Naive thymus-derived CD8-positive, alpha-beta T cell (primary cell): Measurements from ENCODE around the gene RAB38. TPM values are rescaled to one million over a fixed set of nuclear protein-coding genes. Genes with fewer than 3 reads are reported as not detected.

ENCODE experiments used
- ATAC-seq, 2 donors: fragments of 150-1000 bp; cut with Tn5 transposase in 1 of 2; sonication (Bioruptor Pico), chemical (Tn5 transposase) in 1 of 2; 1 replicate in 1 of 2; 2 replicates in 1 of 2; pipeline ENCODE4 v1.10.0; 2021; ENCODE audit warnings: mild to moderate bottlenecking in 2 of 2, moderate library complexity in 2 of 2
- POLR2A ChIA-PET: fragments of 350-600 bp; sonication (Branson Sonifier 250); formaldehyde crosslinking; loops from one replicate; lab custom pipeline; 2021; ENCODE audit warnings: antibody characterized with exemption; lab: Charles Lee
- DNase-seq, 10 donors: peaks; one replicate each; pipeline versions ENCODE4 v3.0.0 to v3.0.0-alpha.2; 2020 to 2022
- H3K27ac Mint-ChIP-seq, 10 donors: one replicate each; pipeline ENCODE4 v1.8.0; 2020 to 2022; ENCODE audit warnings: mild to moderate bottlenecking in 10 of 10, mixed read lengths in 10 of 10, moderate library complexity in 4 of 10, inconsistent platforms in 1 of 10
- H3K27me3 Mint-ChIP-seq, 5 donors: one replicate each; pipeline ENCODE4 v1.8.0; 2021 to 2022; ENCODE audit warnings: mixed read lengths in 5 of 5
- H3K36me3 Mint-ChIP-seq, 3 donors: one replicate each; pipeline ENCODE4 v1.8.0; 2020 to 2022; ENCODE audit warnings: mixed read lengths in 3 of 3, mild to moderate bottlenecking in 2 of 3, inconsistent platforms in 1 of 3
- H3K4me1 Mint-ChIP-seq, 4 donors: one replicate each; pipeline ENCODE4 v1.8.0; 2021 to 2022; ENCODE audit warnings: mixed read lengths in 4 of 4
- H3K4me3 Mint-ChIP-seq, 10 donors: one replicate each; pipeline ENCODE4 v1.8.0; 2020 to 2022; ENCODE audit warnings: mild to moderate bottlenecking in 10 of 10, mixed read lengths in 10 of 10, moderate library complexity in 6 of 10, inconsistent platforms in 1 of 10
- H3K9me3 Mint-ChIP-seq, 9 donors: one replicate each; pipeline ENCODE4 v1.8.0; 2020 to 2022; ENCODE audit warnings: mixed read lengths in 9 of 9, mild to moderate bottlenecking in 3 of 9, inconsistent platforms in 1 of 9, moderate library complexity in 1 of 9
- polyA plus RNA-seq, 3 donors: library from polyadenylated mRNA; unstranded; fragments of 300-500 nt; fragmentation: Illumina TruSeq; gene quantifications; one replicate each; pipeline ENCODE4 v1.2.3, GENCODE V29; 2021
- total RNA-seq, 8 experiments: library from RNA in 2 of 8; stranded (reverse) in 2 of 8; gene quantifications; one replicate each; pipeline ENCODE4 v1.2.3 and lab custom pipeline; 2021 to 2026

Gene RAB38
- total RNA-seq (under 1 TPM in 1 of 2 experiments, not detected in 1; 0.82 TPM), polyA plus RNA-seq (1 to 10 TPM in 1 of 3 donors, under 1 TPM in 2; 0.75 to 1.0 (median 0.83) TPM), total RNA-seq (lab: John Stamatoyannopoulos, UW) (0 to 4.5 (median 0.44) reads per million in 6 experiments)

DNA sequence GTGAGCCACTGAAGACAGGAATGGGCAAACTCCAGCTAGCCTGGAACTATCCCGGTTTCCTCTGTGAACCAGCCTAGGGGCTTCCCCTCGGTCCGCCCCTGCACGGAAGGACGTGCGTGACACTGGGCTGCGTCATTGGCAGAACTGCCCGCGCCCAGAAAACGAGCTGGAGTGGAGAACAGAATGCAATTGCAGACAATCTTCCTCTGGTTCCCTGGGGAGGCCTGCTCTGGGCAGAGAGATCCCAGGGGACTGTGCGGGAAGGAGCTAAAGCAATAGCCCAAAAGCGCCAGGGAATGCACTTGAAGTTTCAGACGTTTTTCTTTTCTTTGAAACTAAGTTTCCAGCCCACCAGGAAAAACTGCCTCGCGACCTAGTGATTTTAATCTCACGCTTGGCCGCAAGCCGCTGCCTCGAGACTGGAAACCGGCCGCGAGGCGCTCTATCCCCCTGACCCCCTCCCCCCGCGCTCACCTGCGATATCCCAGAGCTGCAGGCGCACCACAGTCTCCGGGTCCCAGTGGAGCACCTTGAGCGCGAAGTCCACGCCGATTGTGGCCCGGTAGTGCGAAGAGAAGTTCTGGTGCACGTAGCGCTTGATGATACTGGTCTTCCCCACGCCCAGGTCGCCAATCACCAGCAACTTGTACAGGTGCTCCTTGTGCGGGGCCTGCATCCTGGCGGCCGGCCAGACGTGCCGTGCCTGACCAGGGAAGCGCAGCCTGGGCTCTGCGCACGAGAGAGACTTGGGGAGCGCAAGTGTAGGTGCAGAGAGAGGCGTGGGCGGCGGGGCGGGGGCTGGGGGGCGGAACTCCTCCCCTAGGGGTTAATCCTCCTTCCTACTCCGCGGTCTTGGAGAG, at the start of gene RAB38:
RAB38 (minus strand) TSS at position 735 of the 860 bp plus-strand sequence; CDS start at position 676, 59 bp downstream.
- POLR2A ChIA-PET = interaction anchor here (0.6 kb wide), 1 partner anchor 172 kb away, joined by 4 read pairs; no protein-coding TSS in a partner anchor
- H3K9me3 Mint-ChIP-seq = no peaks in the 10 kb centered on the region
- H3K27ac Mint-ChIP-seq = peak within 1 kb of the TSS in 3 of 10 donors; percentile 12 to 55 (median 55)
- no peaks in the 10 kb centered on the region for H3K36me3 Mint-ChIP-seq
- ATAC-seq (peak; percentile 54 to 66), DNase-seq (peak in 3 of 10 donors; percentile 5 to 15 (median 6))
- peaks cover 0 to 10% (median 2%) of the 10 kb centered on the region in 5 donors for H3K27me3 Mint-ChIP-seq
- H3K4me3 Mint-ChIP-seq = peak within 1 kb of the TSS; percentile 71 to 84 (median 76)
- H3K4me1 Mint-ChIP-seq = peaks cover 2 to 30% (median 10%) of the 10 kb centered on the region in 4 donors

DNA sequence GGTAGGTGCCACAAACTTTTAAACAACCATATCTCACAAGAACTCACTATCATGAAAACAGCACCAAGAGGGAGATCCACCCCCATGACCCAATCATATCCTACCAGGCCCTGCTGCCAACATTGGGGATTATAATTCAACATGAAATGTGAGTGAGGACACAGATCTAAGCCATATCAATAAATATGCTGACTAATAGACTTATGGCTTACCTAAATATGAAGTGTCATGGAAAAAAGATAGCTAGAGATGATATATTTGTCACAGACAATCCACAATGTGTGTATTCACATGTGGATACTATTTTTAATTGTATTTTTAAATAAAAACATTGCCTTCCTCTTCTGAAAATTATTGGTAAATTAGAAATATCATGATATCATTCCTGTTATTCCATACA, 38.2 kb upstream of the RAB38 start:
- POLR2A ChIA-PET = no interaction called here
- ATAC-seq (no peak), DNase-seq (no peak)
- Mint-ChIP-seq H3K4me1 (no peaks in the 10 kb centered on the region), H3K27ac (no peak overlapping the region), H3K27me3 (no peaks in the 10 kb centered on the region), H3K36me3 (peaks cover 0 to 5% (median 2%) of the 10 kb centered on the region in 3 donors), H3K4me3 (no peak overlapping the region), H3K9me3 (no peaks in the 10 kb centered on the region)

DNA sequence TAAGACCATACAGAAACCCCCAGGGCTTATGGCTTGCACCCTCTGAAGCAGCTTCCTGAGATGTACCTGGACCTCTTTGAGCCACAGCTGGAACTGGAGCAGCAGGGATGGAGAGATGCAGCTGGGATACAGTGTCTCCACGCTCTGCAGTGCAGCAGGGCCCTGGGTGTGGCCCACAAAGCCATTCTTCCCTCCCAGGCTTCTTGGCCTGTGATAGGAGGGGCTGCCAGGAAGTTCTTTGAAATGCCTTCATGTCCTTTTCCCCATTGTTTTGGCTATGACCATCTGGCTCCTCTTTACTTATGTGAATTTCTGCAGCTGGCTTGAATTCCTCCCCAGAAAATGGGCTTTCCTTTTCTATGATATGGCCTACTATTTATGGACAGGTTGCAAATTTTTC, 37.1 kb upstream of the RAB38 start:
- Mint-ChIP-seq H3K36me3 (peaks cover 0 to 5% (median 2%) of the 10 kb centered on the region in 3 donors), H3K27ac (no peak overlapping the region), H3K4me3 (no peak overlapping the region), H3K27me3 (no peaks in the 10 kb centered on the region), H3K4me1 (no peaks in the 10 kb centered on the region), H3K9me3 (no peaks in the 10 kb centered on the region)
- DNase-seq (no peak), ATAC-seq (no peak)
- POLR2A ChIA-PET = no interaction called here

DNA sequence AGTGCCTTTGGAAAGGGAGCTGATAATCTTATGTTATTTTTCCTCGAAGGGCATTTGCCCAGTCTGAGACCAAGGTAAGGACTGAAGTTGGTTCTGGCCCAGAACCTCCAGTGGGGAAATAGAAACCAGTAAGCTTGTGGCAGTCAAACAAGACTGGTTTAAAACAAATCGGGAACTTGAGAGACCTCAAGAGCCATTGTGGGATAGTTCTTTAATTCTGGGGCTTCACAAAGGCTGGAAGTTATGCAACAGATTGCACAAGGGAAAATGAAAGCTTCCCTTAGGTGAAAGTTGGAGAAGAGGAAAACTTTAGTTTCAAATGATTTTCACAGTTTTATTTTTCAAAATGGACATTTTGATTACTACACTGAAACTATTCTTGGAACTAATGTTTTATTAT, 33.5 kb upstream of the RAB38 start:
- Mint-ChIP-seq H3K27ac (no peak overlapping the region), H3K27me3 (no peaks in the 10 kb centered on the region), H3K36me3 (peaks cover 0 to 5% (median 4%) of the 10 kb centered on the region in 3 donors), H3K4me3 (no peak overlapping the region), H3K9me3 (no peaks in the 10 kb centered on the region), H3K4me1 (no peaks in the 10 kb centered on the region)
- POLR2A ChIA-PET = no interaction called here
- ATAC-seq (no peak), DNase-seq (no peak)

DNA sequence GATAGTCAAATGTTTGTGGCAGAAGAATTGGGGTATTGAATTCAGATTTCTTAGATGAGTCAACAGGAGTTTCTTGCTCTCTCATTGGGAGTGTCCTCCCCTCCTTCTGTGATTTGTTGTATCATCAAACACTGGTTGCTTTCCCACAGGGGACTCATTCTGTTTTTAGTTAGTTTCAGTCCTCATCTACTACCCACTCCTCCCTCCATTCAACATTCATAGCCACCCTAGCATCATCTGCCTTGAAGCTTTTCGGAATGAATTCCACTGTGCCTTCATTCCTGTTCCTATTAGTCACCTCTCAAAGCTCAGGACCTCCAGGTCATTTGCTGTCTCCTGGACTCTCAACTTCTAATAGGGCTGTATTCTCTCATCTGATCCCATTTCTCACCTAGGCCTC, 31.5 kb upstream of the RAB38 start:
- Mint-ChIP-seq H3K9me3 (no peaks in the 10 kb centered on the region), H3K36me3 (peaks cover 0 to 3% (median 0%) of the 10 kb centered on the region in 3 donors), H3K27ac (no peak overlapping the region), H3K4me1 (no peaks in the 10 kb centered on the region), H3K27me3 (no peaks in the 10 kb centered on the region), H3K4me3 (no peak overlapping the region)
- POLR2A ChIA-PET = no interaction called here
- ATAC-seq = no peak
- DNase-seq = no peak

DNA sequence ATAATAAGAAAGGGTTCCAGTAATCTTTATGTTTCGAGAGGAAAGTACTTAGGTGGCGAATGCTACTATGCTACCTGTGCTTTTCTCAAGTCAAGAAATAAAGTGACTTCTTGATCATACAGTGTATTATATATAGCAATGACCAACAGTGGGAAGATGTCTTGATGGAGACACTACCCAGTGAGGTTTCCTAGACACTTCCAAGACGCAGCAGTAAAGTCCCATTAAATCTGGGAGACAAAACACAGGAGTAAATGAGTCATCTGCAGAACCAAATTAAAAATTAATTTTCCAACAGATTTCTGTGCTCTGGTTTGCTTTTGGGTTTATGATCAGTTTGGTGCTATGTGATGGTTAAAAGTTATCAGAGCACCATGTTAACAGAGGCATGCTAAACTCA, 29.1 kb upstream of the RAB38 start:
- POLR2A ChIA-PET = no interaction called here
- no peak for ATAC-seq
- no peak overlapping the region for H3K27ac Mint-ChIP-seq
- no peak for DNase-seq
- no peaks in the 10 kb centered on the region for H3K4me1 Mint-ChIP-seq
- H3K4me3 Mint-ChIP-seq = no peak overlapping the region
- H3K9me3 Mint-ChIP-seq = peaks cover 0 to 5% (median 0%) of the 10 kb centered on the region in 9 donors
- peaks cover 0 to 3% (median 0%) of the 10 kb centered on the region in 3 donors for H3K36me3 Mint-ChIP-seq
- no peaks in the 10 kb centered on the region for H3K27me3 Mint-ChIP-seq

DNA sequence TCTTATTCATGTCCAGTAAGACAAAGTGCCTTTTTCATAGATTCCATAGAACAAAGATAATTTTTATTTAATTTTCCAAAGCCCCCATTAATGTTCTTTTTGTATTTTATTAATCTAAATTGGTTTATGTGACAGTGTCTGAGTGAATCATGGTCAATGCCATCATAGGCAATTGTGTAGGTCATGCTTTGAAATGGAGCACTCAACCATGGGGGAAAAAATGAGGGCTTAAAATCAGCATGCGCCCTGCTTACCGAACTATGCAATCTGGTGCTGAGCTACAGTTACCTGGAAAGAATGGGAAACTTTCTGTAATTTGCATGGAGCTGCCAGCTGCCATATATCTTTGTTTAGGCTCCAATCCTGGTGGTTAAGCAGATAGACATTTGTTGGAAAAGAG, 28.4 kb upstream of the RAB38 start:
- ATAC-seq (no peak), DNase-seq (no peak)
- Mint-ChIP-seq H3K4me1 (no peaks in the 10 kb centered on the region), H3K9me3 (peaks cover 0 to 6% (median 1%) of the 10 kb centered on the region in 9 donors), H3K27me3 (peaks cover 0 to 2% (median 0%) of the 10 kb centered on the region in 5 donors), H3K4me3 (no peak overlapping the region), H3K27ac (no peak overlapping the region), H3K36me3 (peaks cover 0 to 3% (median 0%) of the 10 kb centered on the region in 3 donors)
- POLR2A ChIA-PET = no interaction called here

DNA sequence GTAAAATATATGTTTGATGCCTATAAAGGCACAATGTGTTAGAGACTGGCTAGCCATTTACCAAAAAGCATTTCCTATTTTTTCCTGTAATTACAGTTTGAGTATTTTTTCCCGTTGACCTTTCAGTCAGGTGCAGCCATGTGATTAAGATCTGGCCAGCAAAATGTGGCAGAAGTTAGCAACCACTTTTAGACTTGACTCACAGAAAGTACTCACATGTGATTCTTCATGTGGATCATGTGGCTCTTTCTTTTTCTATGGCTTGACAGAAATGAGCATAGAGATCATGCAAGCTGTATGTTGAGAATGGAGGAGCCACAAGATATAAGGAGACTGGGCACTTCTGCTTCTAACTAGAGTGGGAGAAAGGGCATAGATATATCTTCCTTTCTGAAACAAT, 27.3 kb upstream of the RAB38 start:
- no peak overlapping the region for H3K27ac Mint-ChIP-seq
- POLR2A ChIA-PET = no interaction called here
- peaks cover 0 to 10% (median 6%) of the 10 kb centered on the region in 3 donors for H3K36me3 Mint-ChIP-seq
- no peak overlapping the region for H3K4me3 Mint-ChIP-seq
- H3K4me1 Mint-ChIP-seq = no peaks in the 10 kb centered on the region
- ATAC-seq (no peak), DNase-seq (no peak)
- peaks cover 1 to 15% (median 7%) of the 10 kb centered on the region in 9 donors for H3K9me3 Mint-ChIP-seq
- H3K27me3 Mint-ChIP-seq = peaks cover 0 to 3% (median 2%) of the 10 kb centered on the region in 5 donors

DNA sequence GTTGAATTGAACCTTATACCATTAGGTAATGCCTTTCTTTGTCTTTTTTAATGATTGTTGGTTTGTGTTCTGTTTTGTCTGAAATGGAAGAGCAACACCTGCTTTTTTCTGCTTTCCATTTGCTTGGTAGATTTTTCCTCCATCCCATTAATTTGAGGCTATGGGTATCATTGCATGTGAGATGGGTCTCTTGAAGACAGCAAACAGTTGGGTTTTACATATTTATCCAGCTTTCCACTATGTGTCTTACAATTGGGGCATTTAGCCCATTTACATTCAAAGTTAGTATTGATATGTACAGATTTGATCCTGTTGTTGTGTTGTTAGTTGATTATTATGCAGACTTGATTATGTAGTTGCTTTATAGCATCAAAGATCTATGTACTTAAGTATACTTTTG, 21.1 kb upstream of the RAB38 start:
- Mint-ChIP-seq H3K27ac (no peak overlapping the region), H3K27me3 (peaks cover 3 to 23% (median 14%) of the 10 kb centered on the region in 5 donors), H3K4me3 (no peak overlapping the region), H3K4me1 (no peaks in the 10 kb centered on the region), H3K36me3 (peaks cover 4 to 34% (median 21%) of the 10 kb centered on the region in 3 donors), H3K9me3 (peaks cover 21 to 61% (median 34%) of the 10 kb centered on the region in 9 donors)
- DNase-seq = no peak
- ATAC-seq = no peak
- POLR2A ChIA-PET = no interaction called here

DNA sequence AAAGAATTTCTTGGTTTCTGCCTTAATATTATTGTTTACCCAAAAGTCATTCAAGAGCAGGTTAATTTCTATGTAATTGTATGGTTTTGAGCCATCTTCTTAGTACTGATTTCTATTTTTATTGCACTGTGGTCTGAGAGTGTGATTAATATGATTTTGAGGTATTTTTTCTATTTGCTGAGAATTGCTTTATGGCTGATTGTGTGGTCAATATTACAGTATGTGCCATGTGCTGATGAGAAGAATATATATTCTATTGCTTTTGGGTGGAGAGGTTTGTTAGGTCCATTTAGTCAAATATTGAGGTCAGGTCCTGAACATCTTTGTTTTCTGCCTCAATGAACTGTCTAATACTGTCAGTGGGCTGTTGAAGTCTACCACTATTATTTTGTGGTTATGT, 20.7 kb upstream of the RAB38 start:
- peaks cover 4 to 34% (median 21%) of the 10 kb centered on the region in 3 donors for H3K36me3 Mint-ChIP-seq
- ATAC-seq = no peak
- no peak overlapping the region for H3K27ac Mint-ChIP-seq
- H3K9me3 Mint-ChIP-seq = peaks cover 21 to 61% (median 33%) of the 10 kb centered on the region in 9 donors
- POLR2A ChIA-PET = no interaction called here
- H3K27me3 Mint-ChIP-seq = peaks cover 3 to 23% (median 14%) of the 10 kb centered on the region in 5 donors
- no peaks in the 10 kb centered on the region for H3K4me1 Mint-ChIP-seq
- no peak for DNase-seq
- H3K4me3 Mint-ChIP-seq = no peak overlapping the region

DNA sequence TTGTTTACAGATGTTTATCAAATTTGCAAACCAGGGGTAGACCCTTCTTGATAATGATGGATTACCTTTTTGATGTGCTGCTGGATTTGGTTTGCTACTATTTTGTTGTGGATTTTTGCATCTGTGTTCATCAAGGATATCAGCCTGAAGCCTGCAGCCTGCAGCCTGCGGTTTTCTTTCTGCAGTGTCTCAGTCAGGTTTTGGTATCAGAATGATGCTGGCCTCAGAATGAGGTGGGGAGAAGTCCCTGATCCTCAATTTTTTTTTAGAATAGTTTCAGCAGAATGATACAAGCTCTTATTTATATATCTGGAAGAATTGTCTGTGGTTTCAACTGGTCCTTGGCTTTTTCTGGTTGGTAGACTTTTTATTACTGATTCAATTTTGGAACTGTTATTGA, 19.7 kb upstream of the RAB38 start:
- no peak for ATAC-seq
- H3K36me3 Mint-ChIP-seq = peaks cover 4 to 34% (median 21%) of the 10 kb centered on the region in 3 donors
- POLR2A ChIA-PET = no interaction called here
- no peaks in the 10 kb centered on the region for H3K4me1 Mint-ChIP-seq
- H3K4me3 Mint-ChIP-seq = no peak overlapping the region
- H3K27me3 Mint-ChIP-seq = peaks cover 3 to 23% (median 14%) of the 10 kb centered on the region in 5 donors
- H3K27ac Mint-ChIP-seq = no peak overlapping the region
- peaks cover 21 to 61% (median 33%) of the 10 kb centered on the region in 9 donors for H3K9me3 Mint-ChIP-seq
- DNase-seq = no peak

DNA sequence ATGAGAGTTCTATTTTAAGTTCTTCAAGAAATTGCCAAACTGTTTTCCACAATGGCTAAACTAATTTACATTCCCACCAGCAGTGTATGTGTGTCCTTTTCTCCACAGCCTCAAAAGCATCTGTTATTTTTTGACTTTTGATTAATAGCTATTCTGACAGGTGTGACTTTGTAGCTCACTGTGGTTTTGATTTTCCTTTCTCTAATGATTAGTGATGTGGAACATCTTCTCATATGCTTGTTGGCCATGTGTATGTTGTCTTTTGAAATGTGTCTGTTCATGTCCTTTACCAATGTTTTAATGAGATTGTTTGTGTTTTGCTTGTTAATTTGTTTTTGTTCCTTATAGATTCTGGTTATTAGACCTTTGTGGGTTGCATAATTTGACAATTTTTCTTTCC, 18.0 kb upstream of the RAB38 start:
- peaks cover 4 to 33% (median 21%) of the 10 kb centered on the region in 3 donors for H3K36me3 Mint-ChIP-seq
- peak overlapping the region in 1 of 10 donors; percentile 73 for H3K27ac Mint-ChIP-seq
- DNase-seq (no peak), ATAC-seq (no peak)
- no peak overlapping the region for H3K4me3 Mint-ChIP-seq
- no peaks in the 10 kb centered on the region for H3K4me1 Mint-ChIP-seq
- H3K9me3 Mint-ChIP-seq = peaks cover 21 to 55% (median 32%) of the 10 kb centered on the region in 9 donors
- POLR2A ChIA-PET = no interaction called here
- peaks cover 3 to 23% (median 14%) of the 10 kb centered on the region in 5 donors for H3K27me3 Mint-ChIP-seq

DNA sequence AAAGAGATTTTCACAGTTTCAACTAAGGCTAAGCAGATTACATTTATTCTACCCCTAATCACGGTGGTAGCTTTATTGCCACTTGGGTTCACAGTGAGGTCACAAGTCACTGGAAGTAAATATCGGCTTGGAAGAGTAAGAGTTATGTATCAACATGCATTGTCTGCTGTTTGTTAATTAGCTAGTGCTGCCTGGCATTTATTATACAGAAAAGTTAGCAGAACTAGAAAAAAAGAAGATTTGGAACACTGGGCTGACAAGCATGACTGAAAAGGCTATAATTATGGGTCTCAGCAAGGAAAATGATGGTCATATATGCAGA, 13.7 kb upstream of the RAB38 start:
- H3K9me3 Mint-ChIP-seq = peaks cover 0 to 17% (median 6%) of the 10 kb centered on the region in 9 donors
- POLR2A ChIA-PET = no interaction called here
- DNase-seq = no peak
- H3K4me3 Mint-ChIP-seq = no peak overlapping the region
- H3K36me3 Mint-ChIP-seq = peaks cover 0 to 7% (median 2%) of the 10 kb centered on the region in 3 donors
- H3K4me1 Mint-ChIP-seq = no peaks in the 10 kb centered on the region
- ATAC-seq = no peak
- H3K27me3 Mint-ChIP-seq = peaks cover 0 to 4% (median 0%) of the 10 kb centered on the region in 5 donors
- H3K27ac Mint-ChIP-seq = no peak overlapping the region
